Right kidney (tissue), 1 donor: ENCODE data around the gene AJAP1.

ENCODE experiments used
- DNase-seq: peaks from one replicate; pipeline ENCODE4 v3.0.0-alpha.2; 2016

AJAP1 gene

GRCh38 chr1:4682607-4683220, 28.3 kb downstream of the AJAP1 start:
- DNase-seq: no peak

- DNase-seq: no peak
Observed at GRCh38 chr1:4684136-4684535, 29.7 kb downstream of the AJAP1 start.

DNA sequence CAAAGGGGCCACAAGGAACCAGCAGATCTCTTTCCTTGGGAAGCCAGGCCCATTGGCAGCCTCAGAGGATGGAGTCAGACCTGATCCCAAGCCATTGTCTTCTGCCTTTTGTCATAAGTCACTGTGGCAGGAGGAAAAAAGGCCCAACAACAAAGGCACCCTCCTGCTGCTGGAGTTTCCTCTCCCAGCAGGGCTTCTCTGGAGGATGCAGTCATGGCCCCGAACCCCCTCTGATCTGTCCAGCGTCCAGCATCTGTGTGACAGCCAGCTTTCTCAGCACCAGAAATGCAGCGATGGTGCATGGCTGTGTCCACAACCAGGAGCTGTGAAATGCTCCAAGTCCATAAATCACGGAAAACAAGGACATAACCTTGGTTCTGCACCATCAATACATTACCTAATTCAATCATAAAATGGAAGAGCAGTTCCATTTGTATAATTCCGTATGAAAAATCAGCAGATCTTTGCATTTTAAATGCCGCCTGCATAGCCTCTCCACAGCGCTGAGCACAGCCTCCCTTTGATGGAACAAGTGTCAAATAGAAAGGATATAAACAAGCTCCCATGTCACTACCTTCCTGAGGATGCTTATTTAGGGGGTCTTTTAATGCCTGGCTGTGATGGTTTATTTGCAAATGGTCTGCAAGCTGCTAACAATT, 30.6 kb downstream of the AJAP1 start:
- DNase-seq: no peak

- DNase-seq: no peak
Observed at GRCh38 chr1:4685523-4685865, 31.1 kb downstream of the AJAP1 start.

DNA sequence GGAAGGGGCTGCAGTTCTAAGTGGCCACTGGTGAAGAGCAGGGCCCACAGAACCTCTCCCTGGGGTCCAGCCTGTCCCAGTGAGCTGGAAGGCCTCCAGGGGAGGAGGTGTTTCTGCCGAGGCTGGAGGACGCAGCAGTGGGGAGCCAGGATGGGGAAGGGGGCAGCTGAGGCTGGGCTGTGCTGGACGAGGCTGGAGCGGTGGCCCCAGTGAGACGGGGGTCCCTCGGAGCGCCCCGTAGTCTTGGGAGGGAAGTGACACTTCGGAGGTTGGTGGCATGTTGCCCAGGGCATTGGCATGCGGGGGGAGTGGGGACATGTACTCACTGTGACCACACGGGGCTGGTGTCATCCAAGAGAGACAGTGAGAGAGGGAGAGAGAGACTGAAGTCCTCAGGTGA, 33.5 kb downstream of the AJAP1 start:
- DNase-seq: no peak

DNA sequence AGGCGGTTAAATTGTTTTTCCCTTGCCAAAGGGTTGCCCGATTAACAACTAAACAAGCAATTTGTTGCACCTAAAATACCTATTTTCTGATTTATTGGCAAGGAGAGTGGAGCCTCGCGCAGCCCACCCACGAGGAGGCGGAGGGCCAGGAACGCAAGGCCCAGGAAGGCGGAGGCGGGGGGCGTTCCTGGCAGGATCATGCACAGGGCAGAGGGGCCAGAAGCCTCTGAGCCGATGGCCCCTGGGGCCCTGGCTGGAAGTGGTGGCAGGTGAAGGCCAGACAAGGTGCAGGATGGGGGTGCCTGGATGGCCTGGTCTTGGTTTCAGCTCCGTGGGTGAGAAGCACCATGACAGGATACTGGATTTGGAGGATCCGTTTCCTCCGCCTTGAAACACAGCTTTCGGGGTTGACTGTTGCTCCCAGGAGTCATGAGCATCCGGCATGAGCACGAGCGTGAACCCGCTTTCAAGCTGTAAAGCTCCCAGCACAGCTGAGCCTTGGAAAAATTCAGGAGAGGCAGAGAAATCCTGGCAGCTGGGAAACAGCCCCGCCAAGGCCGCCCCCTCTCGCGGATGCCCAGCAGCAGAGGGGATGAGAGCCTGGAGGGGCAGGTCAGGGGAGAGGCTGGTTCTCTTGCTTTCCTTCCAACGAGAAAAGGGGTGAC, 35.0 kb downstream of the AJAP1 start:
- DNase-seq: no peak

GRCh38 chr1:4689941-4690635, 35.7 kb downstream of the AJAP1 start:
- no peak for DNase-seq

DNA sequence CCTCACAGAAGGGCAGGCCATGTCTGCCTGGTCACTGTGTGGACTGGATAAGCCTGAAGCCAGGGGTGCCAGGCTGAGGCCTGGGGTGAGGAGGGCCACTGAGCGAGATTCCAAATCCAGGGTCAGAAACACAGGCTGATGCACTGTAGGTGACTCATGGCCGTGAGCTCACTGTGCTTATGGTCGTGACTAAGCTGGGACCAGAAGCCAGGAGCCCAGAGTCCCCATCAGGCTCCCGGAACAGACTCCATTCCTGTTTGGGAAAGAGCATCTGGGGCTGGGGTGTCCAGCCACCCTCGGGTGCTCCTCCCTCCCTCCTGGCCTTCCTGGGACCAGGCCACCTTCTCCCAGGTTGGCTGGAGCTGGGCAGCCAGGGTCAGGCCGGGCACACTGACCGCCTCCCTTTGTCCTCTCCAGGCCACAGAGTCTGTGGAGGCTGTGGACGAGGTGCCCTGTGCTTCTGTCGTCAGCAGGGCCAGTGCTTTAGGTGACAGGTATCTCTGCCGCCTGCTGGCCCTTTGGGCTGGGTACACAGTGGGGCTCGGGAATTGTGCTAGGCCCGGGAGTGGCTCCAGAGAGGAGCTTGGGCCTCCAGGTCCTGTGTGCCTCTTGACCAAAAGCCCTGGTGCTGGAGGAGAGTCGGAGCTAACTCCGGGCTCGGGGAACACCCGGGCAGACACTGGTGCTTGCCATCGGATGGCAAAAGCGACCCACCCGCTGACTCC, 36.7 kb downstream of the AJAP1 start:
- no peak for DNase-seq

GRCh38 chr1:4691766-4692405, 37.5 kb downstream of the AJAP1 start:
- DNase-seq: no peak

DNA sequence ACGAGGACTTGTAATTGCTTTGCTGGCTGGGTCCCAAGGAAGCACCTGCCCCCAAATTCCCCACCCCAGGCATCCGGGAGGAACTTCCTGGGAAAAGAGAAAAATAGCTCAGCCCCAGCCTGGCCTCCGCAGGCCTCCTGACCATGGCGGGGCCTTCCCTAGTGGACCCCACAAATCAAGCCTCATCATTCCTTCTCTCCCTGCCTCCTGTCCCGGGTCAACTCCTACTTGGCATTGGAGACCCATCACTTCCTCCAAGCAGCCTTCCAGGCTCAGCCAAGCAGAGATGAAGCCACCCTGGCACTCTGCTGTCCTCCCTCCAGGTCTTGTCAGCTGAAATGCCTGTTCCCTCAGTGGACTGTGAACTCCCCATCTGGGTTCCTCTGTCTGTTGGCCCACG, 38.0 kb downstream of the AJAP1 start:
- DNase-seq: no peak

DNA sequence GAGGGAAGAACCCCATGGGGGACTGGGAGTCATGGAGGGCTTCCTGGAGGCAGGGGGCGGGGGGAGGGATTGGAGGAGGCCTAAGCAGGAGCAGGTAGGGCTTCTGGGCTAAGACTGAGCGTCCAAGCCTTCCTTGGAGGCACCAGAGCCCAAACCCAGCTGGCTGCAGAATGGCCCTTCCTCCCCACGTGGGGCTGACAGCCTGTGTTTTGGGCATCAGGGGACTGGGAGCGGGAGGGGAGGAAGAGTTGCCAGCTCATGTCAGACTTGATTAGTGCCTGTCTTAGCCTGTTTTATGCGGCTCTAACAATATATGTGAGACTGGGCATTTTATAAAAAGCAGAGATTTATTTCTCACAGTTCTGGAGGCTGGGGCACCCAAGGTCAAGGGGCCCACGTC, 38.9 kb downstream of the AJAP1 start:
- DNase-seq: no peak

- no peak for DNase-seq
Observed at GRCh38 chr1:4693891-4694290, 39.5 kb downstream of the AJAP1 start.

DNA sequence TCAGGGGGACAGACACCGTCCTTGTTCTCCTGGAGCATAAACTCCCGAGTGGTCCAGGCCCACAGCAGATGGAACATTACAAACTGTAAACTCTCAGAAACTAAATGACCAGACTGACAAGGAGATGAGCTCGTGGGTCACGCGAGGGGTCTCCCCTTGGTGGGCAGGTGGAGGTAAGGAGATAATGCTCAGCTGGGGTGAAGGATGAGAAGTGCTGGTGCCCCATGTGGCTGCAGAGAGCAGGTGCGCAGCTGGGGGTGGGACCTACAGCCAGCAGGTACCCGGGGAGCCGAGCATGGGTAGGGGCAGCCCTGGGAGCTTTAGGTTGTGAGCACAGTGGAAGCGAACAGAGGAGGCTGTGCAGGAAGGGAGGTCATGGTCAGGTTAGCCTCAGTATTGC, 40.1 kb downstream of the AJAP1 start:
- DNase-seq: no peak

DNA sequence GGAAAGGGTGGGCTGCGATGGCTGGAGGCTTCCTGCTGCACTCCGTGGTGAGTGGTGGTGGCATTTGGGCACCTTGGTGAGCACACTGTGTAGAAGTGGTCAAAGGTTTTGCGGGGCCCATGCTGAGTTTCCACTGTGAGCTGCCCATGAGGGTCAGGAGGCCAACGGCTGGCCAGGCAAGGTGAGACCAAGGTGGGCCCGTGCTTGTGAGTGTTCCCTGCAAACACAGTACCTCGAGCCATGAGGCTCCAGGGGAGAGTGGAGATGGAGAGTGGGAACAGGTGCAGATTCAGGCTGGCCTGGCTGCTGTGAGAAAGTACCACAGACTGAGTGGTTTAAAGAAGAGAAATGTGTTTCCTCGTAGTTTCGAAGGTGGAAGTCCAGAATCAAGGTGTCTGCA, 40.8 kb downstream of the AJAP1 start:
- DNase-seq: no peak

GRCh38 chr1:4696161-4696745, 41.8 kb downstream of the AJAP1 start:
- no peak for DNase-seq

GRCh38 chr1:4696753-4697152, 42.3 kb downstream of the AJAP1 start:
- DNase-seq: no peak

- no peak for DNase-seq
Observed at GRCh38 chr1:4697801-4698200, 43.4 kb downstream of the AJAP1 start.

- no peak for DNase-seq
Observed at GRCh38 chr1:4698911-4699310, 44.5 kb downstream of the AJAP1 start.

DNA sequence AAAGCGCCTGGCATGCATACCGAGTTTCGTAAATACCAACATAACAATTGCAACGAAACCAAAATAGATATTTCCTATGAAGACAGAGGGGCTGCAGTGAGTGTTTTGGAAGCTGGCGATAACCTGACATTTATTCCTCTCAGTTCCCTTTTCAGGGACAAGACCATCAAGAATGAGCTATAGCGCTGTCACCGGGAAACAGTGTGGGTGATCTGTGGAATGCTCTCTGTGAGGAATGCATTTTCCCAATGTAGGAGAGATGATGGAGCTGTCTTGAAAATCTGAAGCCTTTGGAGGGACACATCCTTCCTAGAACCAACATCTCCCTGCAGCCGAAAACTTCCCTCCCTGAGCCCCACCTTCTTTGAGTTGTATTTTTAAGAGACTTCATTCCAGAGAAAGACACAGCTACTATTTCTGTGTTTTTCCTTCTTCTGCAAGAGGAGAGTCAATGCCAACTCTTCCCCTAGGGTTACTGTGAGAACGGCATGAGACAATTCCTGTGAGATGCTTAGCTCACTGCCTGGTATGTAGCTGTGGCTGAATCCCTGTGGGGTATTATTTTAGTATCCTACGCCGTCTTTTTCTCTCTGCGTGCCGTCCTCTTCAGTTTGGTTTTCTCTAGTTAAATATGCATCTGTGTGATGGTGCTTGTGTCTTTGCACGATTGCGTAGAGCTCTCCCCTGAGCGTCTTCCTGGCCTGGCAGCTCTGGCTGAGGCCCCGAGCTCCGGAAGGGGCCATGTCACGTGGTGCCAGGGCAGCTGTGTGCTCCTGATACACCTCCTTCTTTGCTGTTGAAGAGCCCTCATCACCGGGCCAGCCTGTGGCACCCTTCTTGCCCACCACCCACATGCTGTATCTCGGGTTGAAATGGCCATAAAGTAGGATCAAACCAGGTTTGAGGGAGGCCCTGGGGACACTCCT, 45.2 kb downstream of the AJAP1 start:
- DNase-seq: no peak

- DNase-seq: no peak
Observed at GRCh38 chr1:4700801-4701200, 46.4 kb downstream of the AJAP1 start.

GRCh38 chr1:4701276-4701675, 46.9 kb downstream of the AJAP1 start:
- no peak for DNase-seq
